Measurements from ENCODE around the gene ASIC2.

ASIC2 gene

GRCh38 chr17:33292981-33293867, at the start of gene ASIC2:
TSS of gene ASIC2 (minus strand) at chr17:33293295.
- no peak for DNase-seq

- DNase-seq = no peak
These were observed 48.9 kb upstream of the ASIC2 start for GRCh38 chr17:33342025-33342424.

- DNase-seq = no peak
These were observed 45.1 kb upstream of the ASIC2 start for GRCh38 chr17:33338242-33338641.

- no peak for DNase-seq
These were observed 42.5 kb upstream of the ASIC2 start for GRCh38 chr17:33335491-33336173.

GRCh38 chr17:33334703-33335102, 41.6 kb upstream of the ASIC2 start:
- DNase-seq = no peak

GRCh38 chr17:33330877-33331276, 37.8 kb upstream of the ASIC2 start:
- no peak for DNase-seq

- no peak for DNase-seq
These were observed 35.0 kb upstream of the ASIC2 start for GRCh38 chr17:33328129-33328528.

- no peak for DNase-seq
These were observed 31.6 kb upstream of the ASIC2 start for GRCh38 chr17:33324736-33325135.

- DNase-seq = no peak
These were observed 29.0 kb upstream of the ASIC2 start for GRCh38 chr17:33322063-33322462.

- DNase-seq = no peak
These were observed 25.1 kb upstream of the ASIC2 start for GRCh38 chr17:33318241-33318640.

- DNase-seq = no peak
These were observed 23.7 kb upstream of the ASIC2 start for GRCh38 chr17:33316746-33317145.

- no peak for DNase-seq
These were observed 17.2 kb upstream of the ASIC2 start for GRCh38 chr17:33310296-33310695.

GRCh38 chr17:33303254-33303653, 10.2 kb upstream of the ASIC2 start:
- DNase-seq = no peak

- no peak for DNase-seq
These were observed 9.3 kb upstream of the ASIC2 start for GRCh38 chr17:33302394-33302793.

- DNase-seq = no peak
These were observed 7.1 kb upstream of the ASIC2 start for GRCh38 chr17:33300241-33300640.

- no peak for DNase-seq
These were observed 6.0 kb upstream of the ASIC2 start for GRCh38 chr17:33299115-33299514.

- no peak for DNase-seq
These were observed 4.5 kb upstream of the ASIC2 start for GRCh38 chr17:33297643-33298042.

- DNase-seq = no peak
These were observed 1.9 kb upstream of the ASIC2 start for GRCh38 chr17:33294994-33295393.

- DNase-seq = no peak
These were observed 704 bp downstream of the ASIC2 start for GRCh38 chr17:33292201-33292980.

GRCh38 chr17:33291248-33292200, 1.6 kb downstream of the ASIC2 start:
- no peak for DNase-seq

- DNase-seq = no peak
These were observed 2.8 kb downstream of the ASIC2 start for GRCh38 chr17:33290253-33290652.

- no peak for DNase-seq
These were observed 4.1 kb downstream of the ASIC2 start for GRCh38 chr17:33288954-33289353.
